ENCODE results near the gene MOG.
"Not testable (repeated sequence)": the region's sequence is repeated elsewhere in the genome, so short reads cannot be mapped to it uniquely, and the experiment has no call there.

Gene MOG

GRCh38 chr6:29641430-29642148 lies 15.3 kb upstream of the MOG start:
- DNase-seq (ENCODE audit: low spot score): no peak

GRCh38 chr6:29647927-29648642 lies 8.8 kb upstream of the MOG start:
- peak; percentile 60 for DNase-seq (ENCODE audit: low spot score)

GRCh38 chr6:29649701-29650673 lies 6.9 kb upstream of the MOG start:
- DNase-seq (ENCODE audit: low spot score): peak; percentile 96

GRCh38 chr6:29651413-29652197 lies 5.3 kb upstream of the MOG start:
- peak; percentile 45 for DNase-seq (ENCODE audit: low spot score)

- no peak for DNase-seq (ENCODE audit: low spot score)
Measured at GRCh38 chr6:29652198-29652584, 4.7 kb upstream of the MOG start.

GRCh38 chr6:29653452-29654038 lies 3.3 kb upstream of the MOG start:
- peak; percentile 81 for DNase-seq (ENCODE audit: low spot score)

- DNase-seq (ENCODE audit: low spot score): no peak
Measured at GRCh38 chr6:29655658-29656057, 1.2 kb upstream of the MOG start.

GRCh38 chr6:29656157-29656556 lies 735 bp upstream of the MOG start:
- DNase-seq (ENCODE audit: low spot score): no peak

GRCh38 chr6:29661071-29661470 lies 4.2 kb downstream of the MOG start:
- DNase-seq (ENCODE audit: low spot score): no peak

GRCh38 chr6:29661502-29662141 lies 4.7 kb downstream of the MOG start:
- peak; percentile 30 for DNase-seq (ENCODE audit: low spot score)

GRCh38 chr6:29663300-29664042 lies 6.6 kb downstream of the MOG start:
- no peak for DNase-seq (ENCODE audit: low spot score)

GRCh38 chr6:29665942-29666825 lies 9.3 kb downstream of the MOG start:
- DNase-seq (ENCODE audit: low spot score): no peak

- DNase-seq (ENCODE audit: low spot score): no peak
Measured at GRCh38 chr6:29666826-29667130, 9.9 kb downstream of the MOG start.

- no peak for DNase-seq (ENCODE audit: low spot score)
Measured at GRCh38 chr6:29667158-29667557, 10.3 kb downstream of the MOG start.

GRCh38 chr6:29671026-29671425 lies 14.1 kb downstream of the MOG start:
- no peak for DNase-seq (ENCODE audit: low spot score)

GRCh38 chr6:29672116-29672515 lies 15.2 kb downstream of the MOG start:
- DNase-seq (ENCODE audit: low spot score): not testable (repeated sequence)

- no peak for DNase-seq (ENCODE audit: low spot score)
Measured at GRCh38 chr6:29673161-29673560, 16.3 kb downstream of the MOG start.

GRCh38 chr6:29674008-29674407 lies 17.1 kb downstream of the MOG start:
- DNase-seq (ENCODE audit: low spot score): no peak

GRCh38 chr6:29675561-29675960 lies 18.7 kb downstream of the MOG start:
- DNase-seq (ENCODE audit: low spot score): peak; percentile 14
